Peyer's patch (tissue), 4 donors: ENCODE measurements around the gene CELSR2. TPM values are rescaled to one million over a fixed set of nuclear protein-coding genes. Genes with fewer than 3 reads are reported as not detected.

Experiments
- DNase-seq, 3 donors: peaks; one replicate each; pipeline ENCODE4 v3.0.0-alpha.2; 2017 to 2019
- H3K27ac ChIP-seq, 4 donors: fragments of 200-600 bp; sonication (generic); one replicate each; pipeline ENCODE4 v1.5.1; 2016 to 2019
- H3K27me3 ChIP-seq, 2 donors: fragments of 200-600 bp; sonication (generic); one replicate each; pipeline ENCODE4 v1.5.1; 2019
- H3K36me3 ChIP-seq, 3 donors: fragments of 200-600 bp; sonication (generic); one replicate each; pipeline ENCODE4 v1.5.1; 2016 to 2019
- H3K4me1 ChIP-seq, 4 donors: fragments of 200-600 bp; sonication (generic); one replicate each; pipeline ENCODE4 v1.5.1; 2016 to 2019
- H3K4me3 ChIP-seq, 4 donors: fragments of 200-600 bp; sonication (generic); 1 replicate in 3 of 4; 2 replicates in 1 of 4; pipeline ENCODE4 v1.5.1; 2016 to 2019; ENCODE audit warnings: mild to moderate bottlenecking in 1 of 4
- H3K9me3 ChIP-seq, 4 donors: fragments of 200-600 bp; sonication (generic); one replicate each; pipeline ENCODE4 v1.5.1; 2016 to 2019; ENCODE audit warnings: mild to moderate bottlenecking in 1 of 4
- POLR2A ChIP-seq, 2 donors: fragments of 450-650 bp; IDR thresholded peaks; one replicate each; pipeline ENCODE4 v1.5.1; 2017; ENCODE audit warnings: antibody characterized with exemption in 2 of 2, mild to moderate bottlenecking in 2 of 2, moderate library complexity in 2 of 2
- total RNA-seq, 4 donors: library from RNA; depleted of rRNA; stranded (reverse); fragments of >200 nt; gene quantifications; one replicate each; pipeline ENCODE4 v1.1.0, GENCODE V29; 2016
- TF ChIP-seq, protein P1 (sequence below), 6 experiments: fragments of 450-650 bp in 4 of 6; fragments of 200-600 bp in 2 of 6; sonication (generic) in 1 of 6; IDR thresholded peaks; one replicate each; pipeline ENCODE4 v1.5.1; 2017 to 2019; ENCODE audit warnings: antibody characterized with exemption in 6 of 6, mild to moderate bottlenecking in 3 of 6, moderate library complexity in 1 of 6

CELSR2 gene
- total RNA-seq, 4 donors from 2014 or later = 2.6 to 6.4 (median 4.6) TPM

DNA sequence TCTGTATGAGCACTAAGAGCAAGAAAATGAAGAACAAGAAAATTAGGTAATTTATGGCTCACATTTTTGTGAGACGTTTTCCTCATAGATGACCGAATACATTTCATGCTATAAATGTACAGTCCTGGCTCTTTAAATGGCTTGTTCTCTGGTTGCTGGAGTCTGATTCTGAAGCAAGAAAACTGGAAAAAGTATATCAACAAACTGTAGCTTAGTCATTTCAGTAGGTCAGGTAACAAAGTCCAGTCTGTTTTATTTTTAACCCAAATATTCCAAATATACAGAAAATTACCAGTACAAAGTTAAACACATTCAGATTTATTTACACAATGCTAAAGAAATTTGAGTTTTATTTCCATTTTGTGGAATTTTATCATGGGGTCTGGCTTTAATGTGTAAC lies 60.0 kb downstream of the CELSR2 start:
- no peaks in the 10 kb centered on the region for H3K27me3 ChIP-seq
- DNase-seq = no peak
- peaks cover 0 to 21% (median 0%) of the 10 kb centered on the region in 3 donors for H3K36me3 ChIP-seq
- peaks cover 0 to 24% (median 0%) of the 10 kb centered on the region in 4 donors for H3K4me1 ChIP-seq
- no peaks in the 10 kb centered on the region for H3K9me3 ChIP-seq
- no peak overlapping the region for H3K27ac ChIP-seq
- no peak overlapping the region for H3K4me3 ChIP-seq
- TF ChIP-seq, protein P1, sequence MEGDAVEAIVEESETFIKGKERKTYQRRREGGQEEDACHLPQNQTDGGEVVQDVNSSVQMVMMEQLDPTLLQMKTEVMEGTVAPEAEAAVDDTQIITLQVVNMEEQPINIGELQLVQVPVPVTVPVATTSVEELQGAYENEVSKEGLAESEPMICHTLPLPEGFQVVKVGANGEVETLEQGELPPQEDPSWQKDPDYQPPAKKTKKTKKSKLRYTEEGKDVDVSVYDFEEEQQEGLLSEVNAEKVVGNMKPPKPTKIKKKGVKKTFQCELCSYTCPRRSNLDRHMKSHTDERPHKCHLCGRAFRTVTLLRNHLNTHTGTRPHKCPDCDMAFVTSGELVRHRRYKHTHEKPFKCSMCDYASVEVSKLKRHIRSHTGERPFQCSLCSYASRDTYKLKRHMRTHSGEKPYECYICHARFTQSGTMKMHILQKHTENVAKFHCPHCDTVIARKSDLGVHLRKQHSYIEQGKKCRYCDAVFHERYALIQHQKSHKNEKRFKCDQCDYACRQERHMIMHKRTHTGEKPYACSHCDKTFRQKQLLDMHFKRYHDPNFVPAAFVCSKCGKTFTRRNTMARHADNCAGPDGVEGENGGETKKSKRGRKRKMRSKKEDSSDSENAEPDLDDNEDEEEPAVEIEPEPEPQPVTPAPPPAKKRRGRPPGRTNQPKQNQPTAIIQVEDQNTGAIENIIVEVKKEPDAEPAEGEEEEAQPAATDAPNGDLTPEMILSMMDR (IDR thresholded peaks at IDR 0.05) = no peak
- TF ChIP-seq POLR2A (IDR thresholded peaks at IDR 0.05) = no peak

DNA sequence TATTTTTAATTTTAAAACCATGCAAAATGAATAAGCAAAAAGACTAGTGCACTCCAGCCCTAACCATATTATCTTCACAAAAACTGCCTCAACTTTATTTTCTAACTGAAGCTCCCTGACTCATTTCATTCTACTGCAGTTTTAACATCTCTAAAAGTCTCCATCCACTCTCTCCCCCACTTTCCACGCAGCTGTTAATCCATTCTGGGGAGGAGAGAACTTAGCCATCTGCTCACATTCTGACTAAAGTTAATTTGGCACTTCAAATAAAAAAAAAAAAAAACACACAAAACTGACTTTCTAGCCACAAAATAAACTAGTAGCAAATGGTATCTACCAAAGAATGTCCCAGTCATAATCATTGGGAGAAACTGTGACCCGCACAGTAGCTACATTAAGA lies 62.9 kb downstream of the CELSR2 start:
- Histone ChIP-seq H3K9me3 (no peaks in the 10 kb centered on the region), H3K27me3 (no peaks in the 10 kb centered on the region), H3K4me1 (peaks cover 0 to 17% (median 0%) of the 10 kb centered on the region in 4 donors), H3K27ac (no peak overlapping the region), H3K4me3 (no peak overlapping the region), H3K36me3 (peaks cover 0 to 47% (median 0%) of the 10 kb centered on the region in 3 donors)
- no peak for TF ChIP-seq POLR2A (IDR thresholded peaks at IDR 0.05)
- TF ChIP-seq, protein P1 (IDR thresholded peaks at IDR 0.05) = no peak
- no peak for DNase-seq

DNA sequence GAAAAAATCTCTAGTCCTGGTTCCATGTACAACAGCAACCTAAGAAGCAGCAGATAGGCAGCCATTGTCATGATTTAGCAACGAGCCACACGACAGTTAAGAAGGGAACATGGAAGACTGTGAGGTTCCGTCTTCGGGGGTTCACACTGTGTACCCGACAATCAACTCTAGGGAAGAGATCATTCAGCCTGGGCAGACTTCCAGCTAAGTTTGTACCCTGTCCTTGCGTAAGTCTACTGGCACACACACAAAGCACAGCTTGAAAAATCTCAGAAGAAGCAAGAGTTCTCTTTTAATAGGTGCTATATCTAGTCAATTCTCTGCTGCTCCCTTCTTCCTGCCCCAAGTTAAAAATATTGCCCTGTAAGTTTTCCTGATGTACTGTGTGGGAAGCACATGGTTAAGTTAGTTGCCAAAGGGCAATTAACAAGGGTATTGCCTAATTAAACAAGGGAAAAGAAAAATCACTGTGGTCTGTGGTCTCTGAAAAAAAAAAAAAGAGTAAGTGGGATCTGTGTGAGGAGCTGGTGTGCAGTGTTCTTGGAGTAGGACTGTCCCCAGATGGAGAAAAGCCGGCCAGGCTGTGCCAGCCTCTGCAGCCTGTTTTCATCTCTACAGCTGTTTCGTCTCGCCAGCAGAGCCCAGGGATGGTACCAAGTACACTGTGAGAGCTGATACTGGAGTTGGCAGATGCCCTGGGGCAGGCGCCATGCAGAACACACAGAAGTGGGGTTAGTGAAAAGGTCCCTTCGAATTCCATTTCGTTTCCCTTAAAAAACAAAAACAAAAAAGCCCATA lies 63.8 kb downstream of the CELSR2 start:
- no peak overlapping the region for H3K4me3 ChIP-seq
- H3K27me3 ChIP-seq = no peaks in the 10 kb centered on the region
- peak in 1 of 3 donors; percentile 57 for DNase-seq
- H3K27ac ChIP-seq = no peak overlapping the region
- no peaks in the 10 kb centered on the region for H3K9me3 ChIP-seq
- peaks cover 0 to 56% (median 0%) of the 10 kb centered on the region in 3 donors for H3K36me3 ChIP-seq
- peaks cover 0 to 9% (median 0%) of the 10 kb centered on the region in 4 donors for H3K4me1 ChIP-seq
- TF ChIP-seq POLR2A (IDR thresholded peaks at IDR 0.05) = no peak

DNA sequence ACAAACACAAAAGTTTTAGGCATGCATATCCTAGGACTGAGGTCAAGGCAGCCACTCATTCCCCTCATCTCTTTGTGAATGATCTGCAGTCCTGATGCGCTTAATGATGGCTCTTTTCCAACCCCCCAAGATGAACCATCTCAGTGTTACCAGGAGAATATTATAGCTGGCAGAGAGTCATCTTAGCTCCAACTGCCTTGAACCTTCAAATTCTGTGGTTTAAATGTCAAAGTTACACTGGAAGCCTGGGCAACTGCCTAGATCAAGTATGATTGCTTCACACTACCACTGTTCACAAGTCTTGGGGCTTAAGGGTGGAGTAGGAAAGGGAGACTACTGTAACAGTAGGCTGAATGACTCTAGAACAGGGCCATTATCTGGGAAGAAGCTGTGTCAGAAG lies 65.5 kb downstream of the CELSR2 start:
- no peak for DNase-seq
- Histone ChIP-seq H3K4me1 (peaks cover 0 to 9% (median 0%) of the 10 kb centered on the region in 4 donors), H3K36me3 (peaks cover 0 to 71% (median 0%) of the 10 kb centered on the region in 3 donors), H3K4me3 (no peak overlapping the region), H3K9me3 (no peaks in the 10 kb centered on the region), H3K27ac (no peak overlapping the region), H3K27me3 (no peaks in the 10 kb centered on the region)
- TF ChIP-seq, protein P1 (IDR thresholded peaks at IDR 0.05) = no peak
- no peak for TF ChIP-seq POLR2A (IDR thresholded peaks at IDR 0.05)

DNA sequence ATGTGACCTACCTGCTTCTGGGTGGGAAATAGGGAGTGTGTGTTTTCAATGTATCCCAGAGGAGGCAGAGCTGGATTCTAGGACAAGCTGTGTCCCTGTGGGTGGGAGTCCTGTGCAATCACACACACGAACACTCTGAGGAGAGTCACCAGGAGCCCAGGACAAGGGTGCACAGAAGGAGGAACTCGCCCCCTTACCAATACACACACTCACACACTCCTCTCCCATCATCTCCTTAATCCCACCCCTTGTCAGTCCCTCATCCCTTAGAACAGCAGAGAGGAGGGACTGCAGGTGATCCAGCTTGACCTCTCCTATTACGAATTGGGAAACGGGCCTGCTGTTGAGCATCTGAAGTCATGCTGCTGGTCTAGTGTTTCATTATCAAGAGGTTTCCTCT lies 65.9 kb downstream of the CELSR2 start:
- H3K4me3 ChIP-seq = no peak overlapping the region
- no peak for DNase-seq
- H3K27me3 ChIP-seq = no peaks in the 10 kb centered on the region
- peaks cover 0 to 9% (median 0%) of the 10 kb centered on the region in 4 donors for H3K4me1 ChIP-seq
- no peaks in the 10 kb centered on the region for H3K9me3 ChIP-seq
- TF ChIP-seq, protein P1 (IDR thresholded peaks at IDR 0.05) = no peak
- no peak for TF ChIP-seq POLR2A (IDR thresholded peaks at IDR 0.05)
- peaks cover 0 to 76% (median 0%) of the 10 kb centered on the region in 3 donors for H3K36me3 ChIP-seq
- no peak overlapping the region for H3K27ac ChIP-seq

DNA sequence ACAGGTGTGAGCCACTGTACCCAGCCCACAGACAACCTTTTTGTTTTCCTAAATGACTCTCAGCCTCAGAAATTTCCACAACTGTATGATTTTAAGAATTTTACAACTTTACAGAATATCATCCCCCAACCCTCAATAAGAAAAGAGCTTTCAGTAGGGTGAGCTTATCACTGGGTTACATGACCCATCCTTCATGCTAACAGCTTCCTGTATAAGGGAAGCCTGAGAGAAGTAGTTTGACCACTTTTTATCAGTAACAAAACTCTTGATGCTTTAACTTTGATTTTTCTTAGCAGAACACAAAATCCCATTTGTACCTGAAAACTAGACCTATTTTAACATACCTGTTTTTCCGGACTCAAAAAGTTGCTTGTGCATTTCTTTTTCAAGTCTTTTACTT lies 67.2 kb downstream of the CELSR2 start:
- Histone ChIP-seq H3K36me3 (peaks cover 0 to 85% (median 0%) of the 10 kb centered on the region in 3 donors), H3K4me1 (peaks cover 0 to 9% (median 0%) of the 10 kb centered on the region in 4 donors)
- no peak for TF ChIP-seq POLR2A (IDR thresholded peaks at IDR 0.05)
- TF ChIP-seq, protein P1 (IDR thresholded peaks at IDR 0.05) = no peak

More for the DNA sequence above, 67.2 kb downstream of the CELSR2 start:
- Histone ChIP-seq H3K27ac (no peak overlapping the region), H3K27me3 (no peaks in the 10 kb centered on the region), H3K9me3 (no peaks in the 10 kb centered on the region), H3K4me3 (no peak overlapping the region)
- DNase-seq = no peak
